Measurements from ENCODE around the gene NCKAP1.
"Not testable (repeated sequence)": the region's sequence is repeated elsewhere in the genome, so short reads cannot be mapped to it uniquely, and the experiment has no call there.

The NCKAP1 gene, protein sequence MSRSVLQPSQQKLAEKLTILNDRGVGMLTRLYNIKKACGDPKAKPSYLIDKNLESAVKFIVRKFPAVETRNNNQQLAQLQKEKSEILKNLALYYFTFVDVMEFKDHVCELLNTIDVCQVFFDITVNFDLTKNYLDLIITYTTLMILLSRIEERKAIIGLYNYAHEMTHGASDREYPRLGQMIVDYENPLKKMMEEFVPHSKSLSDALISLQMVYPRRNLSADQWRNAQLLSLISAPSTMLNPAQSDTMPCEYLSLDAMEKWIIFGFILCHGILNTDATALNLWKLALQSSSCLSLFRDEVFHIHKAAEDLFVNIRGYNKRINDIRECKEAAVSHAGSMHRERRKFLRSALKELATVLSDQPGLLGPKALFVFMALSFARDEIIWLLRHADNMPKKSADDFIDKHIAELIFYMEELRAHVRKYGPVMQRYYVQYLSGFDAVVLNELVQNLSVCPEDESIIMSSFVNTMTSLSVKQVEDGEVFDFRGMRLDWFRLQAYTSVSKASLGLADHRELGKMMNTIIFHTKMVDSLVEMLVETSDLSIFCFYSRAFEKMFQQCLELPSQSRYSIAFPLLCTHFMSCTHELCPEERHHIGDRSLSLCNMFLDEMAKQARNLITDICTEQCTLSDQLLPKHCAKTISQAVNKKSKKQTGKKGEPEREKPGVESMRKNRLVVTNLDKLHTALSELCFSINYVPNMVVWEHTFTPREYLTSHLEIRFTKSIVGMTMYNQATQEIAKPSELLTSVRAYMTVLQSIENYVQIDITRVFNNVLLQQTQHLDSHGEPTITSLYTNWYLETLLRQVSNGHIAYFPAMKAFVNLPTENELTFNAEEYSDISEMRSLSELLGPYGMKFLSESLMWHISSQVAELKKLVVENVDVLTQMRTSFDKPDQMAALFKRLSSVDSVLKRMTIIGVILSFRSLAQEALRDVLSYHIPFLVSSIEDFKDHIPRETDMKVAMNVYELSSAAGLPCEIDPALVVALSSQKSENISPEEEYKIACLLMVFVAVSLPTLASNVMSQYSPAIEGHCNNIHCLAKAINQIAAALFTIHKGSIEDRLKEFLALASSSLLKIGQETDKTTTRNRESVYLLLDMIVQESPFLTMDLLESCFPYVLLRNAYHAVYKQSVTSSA

DNA sequence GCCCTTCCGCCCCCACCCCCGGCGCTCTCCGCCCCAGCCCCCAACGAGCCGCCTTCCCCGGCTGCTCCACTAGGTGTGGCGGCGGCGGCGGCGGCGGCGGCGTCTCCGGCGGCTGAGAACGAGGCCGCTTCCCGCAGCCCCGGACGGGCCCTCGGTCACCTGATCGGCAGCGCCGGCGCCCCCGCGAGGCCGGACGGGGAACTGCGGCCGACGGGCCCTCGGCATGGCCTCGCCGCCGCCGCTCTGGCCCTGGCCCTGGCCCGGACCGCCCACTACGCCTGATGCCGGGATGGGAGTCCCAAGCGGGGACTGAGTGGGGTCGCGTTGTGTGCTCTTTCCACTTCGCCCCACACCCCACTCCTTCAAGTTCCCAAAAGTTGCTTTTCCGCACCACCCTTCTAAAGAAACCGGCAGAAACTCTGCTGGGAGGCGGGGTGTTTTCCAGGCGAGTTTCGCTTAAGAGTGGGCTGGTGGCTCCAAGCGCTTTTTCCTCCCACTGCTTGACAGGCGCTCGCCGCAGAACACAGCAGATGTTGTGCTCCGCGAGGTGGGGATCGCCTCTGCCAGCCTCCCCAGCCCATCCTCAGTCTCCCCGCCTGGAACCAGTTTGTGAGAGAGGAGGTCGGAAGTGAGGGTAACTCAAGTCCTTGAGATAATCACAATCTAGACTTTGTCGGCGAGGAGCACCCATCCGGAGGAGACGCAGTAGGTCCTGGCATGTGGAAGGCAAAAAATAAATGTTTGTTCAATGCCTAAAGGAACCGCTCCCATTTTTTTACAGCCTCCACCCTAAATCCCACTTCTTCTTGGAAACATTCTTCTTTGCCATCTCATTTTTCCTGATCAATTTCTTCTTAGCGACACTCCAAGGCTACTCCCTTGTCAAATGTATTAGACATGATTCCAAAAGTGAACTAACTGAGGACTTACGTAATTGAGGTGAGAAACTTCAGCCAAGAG is at the start of gene NCKAP1:
Gene NCKAP1 (minus strand): TSS at position 117 of the 960 bp plus-strand sequence. CDS start 358 bp downstream, outside the sequence.
- in situ Hi-C loops (cut with MboI; ENCODE audit: low sequenced_read_pairs) = no loop called here

DNA sequence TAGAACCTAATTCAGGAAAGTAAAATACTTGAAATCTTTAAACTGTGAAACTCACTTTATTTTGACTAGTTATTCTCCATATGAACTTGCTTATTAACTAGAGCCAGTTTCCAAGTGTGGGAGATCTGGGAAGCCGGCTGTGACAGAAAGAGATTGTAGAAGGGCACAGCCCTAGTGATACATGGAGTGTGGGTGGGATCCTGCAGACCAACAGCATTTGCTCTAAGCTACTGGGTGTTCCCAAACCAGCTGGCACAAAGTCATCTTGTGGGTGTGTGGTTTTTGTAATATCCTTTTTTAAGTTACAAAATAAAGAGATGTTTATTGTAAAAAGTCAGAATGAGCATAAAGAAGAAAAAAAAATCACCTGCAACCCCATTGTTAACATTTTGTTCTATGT is 43.7 kb upstream of the NCKAP1 start:
- in situ Hi-C loops (cut with MboI; ENCODE audit: low sequenced_read_pairs) = no loop called here

DNA sequence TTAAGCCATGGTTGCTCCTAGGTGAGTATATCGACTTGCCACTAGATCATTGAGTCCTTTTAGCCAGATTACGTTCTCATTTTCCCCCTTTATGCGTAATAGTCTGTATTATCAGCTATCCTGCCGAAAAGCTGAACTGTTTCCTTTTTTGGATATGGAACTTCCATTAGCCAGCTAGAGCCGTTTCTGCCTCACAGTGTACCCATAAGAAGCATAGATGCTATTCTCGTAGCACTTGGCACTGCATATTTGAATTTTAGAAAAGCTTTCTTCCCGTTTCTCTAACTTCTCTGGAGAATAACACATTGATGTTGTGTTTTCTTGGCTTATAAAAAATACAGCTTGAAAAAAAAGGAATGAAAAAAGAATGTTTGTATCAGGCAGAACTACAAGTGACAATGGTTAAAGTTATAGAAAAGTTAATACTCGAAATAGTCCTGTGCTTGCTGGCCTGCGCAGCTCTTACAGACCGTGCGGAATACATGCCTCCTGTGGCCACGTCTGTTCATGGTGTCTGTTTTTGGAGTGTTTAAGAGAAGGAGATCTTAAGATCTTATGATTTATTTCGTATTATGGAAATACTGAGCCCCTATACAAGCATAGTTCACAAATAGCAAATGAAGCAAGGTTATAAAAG is 41.0 kb upstream of the NCKAP1 start:
- in situ Hi-C loops (cut with MboI; ENCODE audit: low sequenced_read_pairs) = no loop called here

DNA sequence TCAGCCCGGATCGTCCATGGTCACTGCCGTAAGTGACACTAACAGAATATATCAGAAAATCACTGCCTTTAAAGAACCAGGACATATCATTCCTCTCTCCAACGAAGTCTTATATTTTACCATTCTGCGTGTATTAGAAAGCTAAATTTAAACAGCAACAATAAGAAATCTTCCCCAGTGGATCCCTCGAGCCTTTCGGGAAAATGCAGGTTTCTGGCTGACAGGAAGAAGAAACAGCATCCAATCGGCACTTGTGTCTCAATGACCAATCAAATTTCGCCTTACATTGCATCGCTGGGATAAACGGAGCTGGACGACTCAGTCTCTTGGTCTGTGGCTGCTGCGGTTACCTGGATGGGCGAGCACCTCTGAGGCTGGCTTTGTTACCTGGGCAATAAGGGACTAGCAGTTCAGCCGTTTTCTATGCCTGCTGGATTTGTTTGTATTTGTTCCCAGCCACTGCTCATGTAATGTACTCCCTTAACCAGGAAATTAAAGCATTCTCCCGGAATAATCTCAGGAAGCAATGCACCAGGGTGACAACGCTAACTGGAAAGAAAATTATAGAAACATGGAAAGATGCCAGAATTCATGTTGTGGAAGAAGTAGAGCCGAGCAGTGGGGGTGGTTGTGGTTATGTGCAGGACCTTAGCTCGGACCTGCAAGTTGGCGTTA is 40.3 kb upstream of the NCKAP1 start, which contains the start of gene DUSP19:
Gene DUSP19 (plus strand): TSS at position 284 of the 675 bp plus-strand sequence. CDS start 187 bp downstream, at position 471.
- in situ Hi-C loops (cut with MboI; ENCODE audit: low sequenced_read_pairs) = no loop called here

DNA sequence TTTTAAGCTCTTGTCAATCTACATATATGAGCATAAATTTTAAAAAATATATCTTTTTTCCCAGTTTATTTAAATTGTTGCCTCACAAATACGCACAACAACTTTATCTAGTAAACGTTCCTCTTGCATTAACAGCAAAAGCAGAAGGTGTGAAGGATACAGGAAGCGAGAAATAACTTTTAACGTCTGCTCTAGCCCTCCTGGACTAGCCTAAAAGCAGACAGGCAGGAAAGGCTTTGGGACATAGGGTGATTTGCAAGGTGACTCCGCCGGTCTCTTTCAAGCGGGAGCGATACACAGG is 39.9 kb upstream of the NCKAP1 start:
- in situ Hi-C loops (cut with MboI; ENCODE audit: low sequenced_read_pairs) = no loop called here

DNA sequence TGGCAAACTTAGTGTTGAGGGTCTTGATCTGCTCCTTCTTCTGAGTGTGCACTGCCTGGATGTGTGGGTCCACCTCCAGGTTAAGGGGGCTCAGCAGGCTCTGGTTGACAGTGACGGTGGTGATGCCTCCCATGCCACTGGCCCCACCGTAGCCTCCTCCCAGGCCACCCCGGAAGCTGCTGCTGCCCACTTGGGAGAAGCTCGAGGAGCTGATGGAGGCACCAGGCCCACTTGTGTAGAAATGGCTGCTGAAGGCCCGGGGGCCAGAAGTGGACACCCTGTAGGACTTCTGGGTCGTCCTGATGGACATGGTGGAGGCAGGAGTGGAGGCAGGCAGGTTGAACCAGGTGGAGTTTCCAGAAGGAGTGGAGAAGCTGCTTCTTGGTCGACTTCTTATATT is 33.9 kb upstream of the NCKAP1 start:
- in situ Hi-C loops (cut with MboI; ENCODE audit: low sequenced_read_pairs) = no loop called here

DNA sequence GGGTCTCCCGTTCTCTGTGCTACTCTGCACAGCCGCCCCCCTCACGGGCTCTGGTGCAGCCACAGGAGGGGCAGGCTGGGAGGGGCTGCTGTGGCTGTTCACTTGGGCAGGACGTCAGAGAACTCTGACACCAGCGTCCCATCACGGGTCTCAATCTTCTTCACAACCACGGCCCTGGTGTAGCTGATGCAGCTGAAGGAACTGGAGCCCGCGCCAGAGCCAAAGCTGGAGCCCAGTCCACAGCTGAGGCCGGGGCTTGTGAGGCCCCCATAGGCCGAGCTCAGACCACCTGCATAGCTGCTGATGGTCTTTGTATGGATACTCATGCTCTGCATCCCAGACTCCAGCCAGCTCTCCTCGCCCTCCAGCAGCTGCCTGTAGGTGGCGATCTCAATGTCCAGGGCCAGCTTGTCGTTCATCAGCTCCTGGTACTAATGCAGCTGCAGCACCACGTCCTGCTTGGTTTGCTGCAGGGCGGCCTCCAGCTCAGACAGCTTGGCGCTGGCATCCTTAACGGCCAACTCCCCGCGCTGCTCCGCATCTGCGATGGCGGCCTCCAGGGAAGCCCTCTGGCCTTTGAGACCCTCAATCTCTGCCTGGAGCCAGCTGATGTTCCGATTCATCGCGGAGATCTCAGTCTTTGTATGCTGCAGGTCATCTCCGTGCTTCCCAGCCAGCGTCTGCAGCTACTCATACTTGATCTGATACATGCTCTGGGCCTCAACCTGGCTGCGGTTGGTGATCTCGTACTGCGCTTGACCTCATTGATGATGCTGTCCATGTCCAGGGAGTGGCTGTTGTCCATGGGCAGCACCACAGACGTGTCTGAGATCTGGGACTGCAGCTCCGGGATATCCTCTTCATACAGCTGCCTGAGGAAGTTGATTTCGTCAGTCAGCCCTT is 32.9 kb upstream of the NCKAP1 start:
- in situ Hi-C loops (cut with MboI; ENCODE audit: low sequenced_read_pairs) = no loop called here

DNA sequence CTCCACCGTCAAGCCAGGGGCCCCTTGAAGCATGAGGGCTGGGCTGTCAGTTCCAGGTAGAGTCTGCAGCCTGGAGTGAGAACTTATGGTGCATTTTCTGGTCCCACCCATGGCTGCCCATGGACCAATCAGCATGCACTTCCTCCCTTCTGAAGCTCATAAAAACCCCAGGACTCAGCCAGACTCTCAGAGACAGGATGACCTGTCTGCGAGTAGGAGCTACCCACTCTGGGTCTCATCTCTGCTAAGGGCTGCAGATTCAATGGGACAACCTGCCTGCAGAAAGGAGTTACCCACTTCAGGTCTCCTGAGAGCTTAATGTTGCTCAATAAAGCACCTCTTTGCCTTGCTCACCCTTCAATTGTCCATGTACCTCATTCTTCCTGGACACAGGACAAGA is 30.9 kb upstream of the NCKAP1 start:
- in situ Hi-C loops (cut with MboI; ENCODE audit: low sequenced_read_pairs) = no loop called here

DNA sequence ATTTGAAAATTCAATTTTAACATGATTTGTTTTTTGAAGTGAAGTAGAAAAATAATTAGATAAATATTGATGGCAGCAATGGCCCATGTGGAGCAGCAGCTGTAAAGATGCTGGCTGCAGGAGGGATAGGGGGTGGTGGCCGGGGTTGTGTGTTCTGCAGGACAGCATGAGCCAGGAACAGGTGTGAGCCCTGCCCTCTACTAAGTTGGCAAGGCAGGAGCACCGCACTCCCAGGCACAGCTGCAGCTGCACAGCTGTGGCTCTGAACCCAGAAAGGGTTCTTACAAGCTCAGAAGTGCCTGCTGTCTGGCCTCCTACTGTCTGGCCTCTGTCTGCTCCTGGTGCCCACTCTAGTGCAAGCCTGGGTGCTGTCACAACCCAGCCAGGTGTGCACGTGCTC is 30.3 kb upstream of the NCKAP1 start:
- in situ Hi-C loops (cut with MboI; ENCODE audit: low sequenced_read_pairs) = no loop called here

DNA sequence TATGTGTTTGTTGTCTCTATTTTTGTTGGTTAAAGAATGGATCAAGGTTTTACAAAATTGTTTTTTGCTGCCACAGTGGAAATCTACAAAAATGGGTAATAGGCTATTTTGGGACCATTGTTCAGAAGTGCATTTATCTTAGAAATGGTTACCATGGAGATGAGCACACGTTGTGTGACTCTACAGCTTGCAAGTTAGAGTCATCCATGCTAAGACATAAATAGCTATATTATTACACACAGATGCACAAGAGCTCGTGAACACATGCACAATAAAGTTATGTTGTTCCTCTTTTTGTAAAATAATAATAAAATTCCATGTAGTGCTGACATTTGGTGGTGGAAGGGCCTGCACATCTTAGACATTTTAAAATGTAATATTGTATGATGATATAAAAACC is 24.8 kb upstream of the NCKAP1 start:
- in situ Hi-C loops (cut with MboI; ENCODE audit: low sequenced_read_pairs) = no loop called here

DNA sequence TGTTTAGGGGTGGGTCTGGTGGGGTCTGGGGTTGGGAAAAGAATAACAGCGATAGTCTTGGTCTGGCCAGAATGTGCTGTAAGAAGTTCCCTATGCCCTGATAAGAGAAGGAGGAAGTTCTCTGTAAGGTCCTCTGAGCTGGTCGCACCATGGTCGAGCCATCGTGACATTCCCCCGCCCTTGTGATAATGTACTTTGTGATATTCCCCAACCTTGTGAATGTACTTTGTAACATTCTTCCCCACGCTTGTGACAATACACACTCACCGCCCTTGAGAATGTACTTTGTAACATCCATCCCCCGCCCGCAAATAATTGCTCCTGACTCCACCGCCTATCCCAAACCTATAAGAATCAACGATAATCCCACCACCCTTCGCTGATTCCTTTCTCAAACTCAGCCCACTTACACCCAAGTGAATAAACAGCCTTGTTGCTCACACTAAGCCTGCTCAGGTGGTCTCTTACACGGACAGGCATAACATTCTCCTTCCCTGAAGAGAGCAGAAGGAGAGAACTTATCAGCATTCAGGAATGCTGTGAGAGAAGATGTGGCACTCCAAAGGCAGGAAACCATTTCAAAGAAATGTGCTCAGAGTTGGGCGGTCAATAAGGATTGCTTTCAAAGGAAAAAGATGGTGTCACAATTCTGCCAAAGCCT is 22.4 kb upstream of the NCKAP1 start:
- in situ Hi-C loops (cut with MboI; ENCODE audit: low sequenced_read_pairs) = no loop called here

DNA sequence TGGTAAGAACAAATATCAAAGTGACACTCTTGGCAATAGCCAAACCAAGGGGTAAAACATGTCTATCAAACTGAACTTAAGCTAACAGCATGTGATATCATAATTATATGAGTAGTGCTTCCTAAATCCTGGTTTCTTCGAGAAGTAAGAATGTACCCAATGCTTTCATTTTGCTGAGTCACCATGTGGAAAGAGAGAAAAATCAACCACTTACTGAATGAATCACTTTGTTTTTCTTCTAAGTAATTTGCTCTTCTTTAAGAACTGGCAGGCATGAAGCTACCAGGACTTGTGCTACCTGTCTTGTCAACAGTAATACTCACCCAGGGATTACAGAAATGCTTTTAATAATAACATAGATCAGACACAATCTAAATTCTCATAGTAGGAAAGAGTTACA is 21.3 kb upstream of the NCKAP1 start:
- in situ Hi-C loops (cut with MboI; ENCODE audit: low sequenced_read_pairs) = no loop called here

DNA sequence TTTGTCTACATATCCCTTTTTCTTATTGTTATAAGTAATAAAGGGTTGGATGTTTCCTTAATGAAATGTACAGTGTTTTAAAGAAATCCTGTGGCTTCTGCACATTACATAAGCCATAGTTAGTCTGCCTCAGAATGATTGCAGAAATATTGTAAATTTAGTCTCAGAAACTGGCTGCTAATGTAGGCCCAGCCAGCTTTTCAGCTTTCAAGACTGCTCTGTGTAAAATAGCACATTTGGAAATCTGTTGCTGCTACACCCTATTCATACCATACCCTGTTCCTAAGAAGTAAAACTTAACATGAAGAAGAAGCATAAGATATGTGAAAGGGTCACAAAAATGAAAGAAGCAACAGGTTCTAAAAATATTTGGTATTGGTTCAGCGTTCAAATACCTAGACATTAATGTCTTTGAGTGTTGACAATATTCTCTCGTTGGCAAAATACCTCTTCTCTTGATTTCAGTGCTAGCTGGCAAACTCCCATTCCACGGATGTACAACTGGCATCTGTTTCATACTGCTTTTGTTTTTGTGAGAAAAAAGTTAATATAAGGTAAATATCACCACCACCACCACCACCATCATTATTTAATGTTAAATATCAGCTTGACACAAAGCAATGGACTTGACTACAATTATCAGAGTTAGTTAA is 19.2 kb upstream of the NCKAP1 start:
- in situ Hi-C loops (cut with MboI; ENCODE audit: low sequenced_read_pairs) = no loop called here

DNA sequence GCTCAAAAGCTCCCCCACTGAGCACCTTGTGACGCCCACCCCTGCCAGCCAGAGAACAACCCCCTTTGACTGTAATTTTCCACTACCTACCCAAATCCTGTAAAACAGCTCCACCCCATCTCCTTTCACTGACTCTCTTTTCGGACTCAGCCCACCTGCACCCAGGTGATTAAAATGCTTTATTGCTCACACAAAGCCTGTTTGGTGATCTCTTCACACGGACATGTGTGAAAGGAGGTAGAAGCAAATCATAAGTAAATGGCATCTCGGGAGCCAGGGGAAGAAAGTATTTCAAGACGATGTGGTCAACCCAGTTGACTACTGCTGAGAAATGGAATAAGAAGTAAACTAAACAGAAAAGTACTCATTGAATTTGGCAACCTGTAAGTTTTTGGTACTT is 11.2 kb upstream of the NCKAP1 start:
- in situ Hi-C loops (cut with MboI; ENCODE audit: low sequenced_read_pairs) = no loop called here

DNA sequence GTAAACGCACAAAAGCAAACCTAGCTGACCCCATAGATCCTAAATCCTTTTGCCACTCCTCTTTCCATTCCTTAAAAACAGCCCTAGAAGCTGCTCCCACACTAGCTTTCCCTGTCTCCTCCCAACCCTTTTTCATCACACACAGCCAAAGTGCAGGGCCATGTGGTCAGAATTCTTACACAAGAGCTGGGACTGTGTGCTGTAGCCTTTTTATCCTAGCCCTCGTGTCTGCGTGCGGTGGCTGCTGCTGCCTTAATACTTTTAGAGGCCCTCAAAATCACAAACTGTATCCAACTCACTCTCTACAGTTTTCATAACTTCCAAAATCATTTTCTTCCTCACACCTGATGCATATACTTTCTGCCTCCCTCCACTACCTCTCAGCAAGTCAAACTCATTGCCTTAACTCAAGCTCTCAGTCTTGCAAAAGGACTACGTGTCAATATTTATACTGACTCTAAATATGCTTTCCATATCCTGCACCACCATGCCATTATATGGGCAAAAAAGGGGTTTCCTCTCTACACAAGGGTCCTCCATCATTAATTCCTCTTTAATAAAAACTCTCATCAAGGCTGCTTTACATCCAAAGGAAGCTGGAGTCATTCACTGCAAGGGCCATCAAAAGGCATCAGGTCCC is 9.3 kb upstream of the NCKAP1 start:
- in situ Hi-C loops (cut with MboI; ENCODE audit: low sequenced_read_pairs) = not testable (repeated sequence)

DNA sequence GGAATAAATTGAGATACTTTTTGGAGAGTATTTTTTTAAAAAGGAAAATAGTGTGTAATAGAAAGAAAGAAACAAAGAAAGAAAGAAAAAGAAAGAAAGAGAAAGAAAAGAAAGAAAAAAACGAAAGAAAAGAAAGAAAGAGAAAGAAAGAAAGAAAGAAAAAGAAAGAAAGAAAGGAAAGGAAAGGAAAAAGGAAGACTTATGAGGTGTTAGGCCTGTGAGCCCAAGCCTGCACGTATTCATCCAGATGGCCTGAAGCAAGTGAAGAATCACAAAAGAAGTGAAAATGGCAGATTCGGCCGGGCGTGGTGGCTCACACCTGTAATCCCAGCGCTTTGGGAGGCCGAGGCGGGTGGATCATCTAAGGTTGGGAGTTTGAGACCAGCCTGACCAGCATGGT is 5.3 kb upstream of the NCKAP1 start:
- in situ Hi-C loops (cut with MboI; ENCODE audit: low sequenced_read_pairs) = not testable (repeated sequence)

DNA sequence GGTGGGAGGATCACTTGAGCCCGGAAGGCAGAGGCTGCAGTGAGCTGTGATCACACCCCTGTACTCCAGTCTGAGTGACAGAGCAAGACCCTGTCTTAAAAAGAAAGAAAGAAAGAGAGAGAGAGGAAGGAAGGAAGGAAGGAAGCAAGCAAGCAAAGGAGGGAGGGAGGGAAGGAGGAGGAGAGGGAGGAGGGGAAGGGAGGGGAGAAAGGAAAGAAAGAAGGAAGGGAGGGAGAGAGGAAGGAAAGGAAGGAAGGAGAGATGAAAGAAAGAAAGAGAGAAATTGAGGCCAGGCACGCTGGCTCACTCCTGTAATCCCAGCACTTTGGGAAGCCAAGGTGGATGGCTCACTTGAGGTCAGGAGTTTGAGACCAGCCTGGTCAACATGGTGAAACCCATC is 2.3 kb upstream of the NCKAP1 start:
- in situ Hi-C loops (cut with MboI; ENCODE audit: low sequenced_read_pairs) = no loop called here
